Measurements from ENCODE around the gene GNAO1.

GRCh38 chr16:56353054-56353921, 162.0 kb downstream of the GNAO1 start:
- TF ChIP-seq CTCF (IDR thresholded peaks at IDR 0.05) (no peak), POLR2A (IDR thresholded peaks at IDR 0.05) (no peak)
